ENCODE results near the gene SHISA3.
A peak's percentile ranks its signal among the peaks of the same experiment; 100 is the strongest.

The SHISA3 gene

GRCh38 chr4:42391355-42391664 is 6.0 kb upstream of the SHISA3 start:
- no peak for TF ChIP-seq CTCF (IDR thresholded peaks at IDR 0.05; ENCODE audit: insufficient read depth, low read depth, low read length, missing control alignments)
- DNase-seq (ENCODE audit: low read depth), result no peak
- no peak overlapping the region for H3K4me3 ChIP-seq (ENCODE audit: low read depth, low read length)

GRCh38 chr4:42391981-42392380 is 5.3 kb upstream of the SHISA3 start:
- no peak overlapping the region for H3K4me3 ChIP-seq (ENCODE audit: low read depth, low read length)
- no peak for DNase-seq (ENCODE audit: low read depth)
- no peak for TF ChIP-seq CTCF (IDR thresholded peaks at IDR 0.05; ENCODE audit: insufficient read depth, low read depth, low read length, missing control alignments)

- H3K4me3 ChIP-seq (ENCODE audit: low read depth, low read length), result no peak overlapping the region
- no peak for DNase-seq (ENCODE audit: low read depth)
- TF ChIP-seq CTCF (IDR thresholded peaks at IDR 0.05; ENCODE audit: insufficient read depth, low read depth, low read length, missing control alignments), result no peak
Measured at GRCh38 chr4:42392436-42392835, 4.9 kb upstream of the SHISA3 start.

GRCh38 chr4:42395595-42395994 is 1.7 kb upstream of the SHISA3 start:
- H3K4me3 ChIP-seq (ENCODE audit: low read depth, low read length), result no peak overlapping the region
- no peak for TF ChIP-seq CTCF (IDR thresholded peaks at IDR 0.05; ENCODE audit: insufficient read depth, low read depth, low read length, missing control alignments)
- DNase-seq (ENCODE audit: low read depth), result no peak

- TF ChIP-seq CTCF (IDR thresholded peaks at IDR 0.05; ENCODE audit: insufficient read depth, low read depth, low read length, missing control alignments), result no peak
- peak; percentile 14 for DNase-seq (ENCODE audit: low read depth)
- H3K4me3 ChIP-seq (ENCODE audit: low read depth, low read length), result peak overlapping the region; percentile 72
Measured at GRCh38 chr4:42396361-42396751, 932 bp upstream of the SHISA3 start.

GRCh38 chr4:42397635-42398170 is 415 bp downstream of the SHISA3 start:
- TF ChIP-seq CTCF (IDR thresholded peaks at IDR 0.05; ENCODE audit: insufficient read depth, low read depth, low read length, missing control alignments), result no peak
- DNase-seq (ENCODE audit: low read depth), result peak; percentile 30
- peak overlapping the region; percentile 72 for H3K4me3 ChIP-seq (ENCODE audit: low read depth, low read length)

GRCh38 chr4:42398171-42398870 is 1.0 kb downstream of the SHISA3 start:
- peak overlapping the region; percentile 72 for H3K4me3 ChIP-seq (ENCODE audit: low read depth, low read length)
- DNase-seq (ENCODE audit: low read depth), result peak; percentile 54
- no peak for TF ChIP-seq CTCF (IDR thresholded peaks at IDR 0.05; ENCODE audit: insufficient read depth, low read depth, low read length, missing control alignments)

Data from GM12865 (cell line).